ENCODE measurements around the gene C13orf46. TPM values are rescaled to one million over a fixed set of nuclear protein-coding genes. Genes with fewer than 3 reads are reported as not detected.
"Not testable (repeated sequence)": the region's sequence is repeated elsewhere in the genome, so short reads cannot be mapped to it uniquely, and the experiment has no call there.

Gene C13orf46
- polyA plus RNA-seq = 1 to 10 TPM in 1 of 3 donors, under 1 TPM in 1, not detected in 1; 0.07 to 1.1 TPM

DNA sequence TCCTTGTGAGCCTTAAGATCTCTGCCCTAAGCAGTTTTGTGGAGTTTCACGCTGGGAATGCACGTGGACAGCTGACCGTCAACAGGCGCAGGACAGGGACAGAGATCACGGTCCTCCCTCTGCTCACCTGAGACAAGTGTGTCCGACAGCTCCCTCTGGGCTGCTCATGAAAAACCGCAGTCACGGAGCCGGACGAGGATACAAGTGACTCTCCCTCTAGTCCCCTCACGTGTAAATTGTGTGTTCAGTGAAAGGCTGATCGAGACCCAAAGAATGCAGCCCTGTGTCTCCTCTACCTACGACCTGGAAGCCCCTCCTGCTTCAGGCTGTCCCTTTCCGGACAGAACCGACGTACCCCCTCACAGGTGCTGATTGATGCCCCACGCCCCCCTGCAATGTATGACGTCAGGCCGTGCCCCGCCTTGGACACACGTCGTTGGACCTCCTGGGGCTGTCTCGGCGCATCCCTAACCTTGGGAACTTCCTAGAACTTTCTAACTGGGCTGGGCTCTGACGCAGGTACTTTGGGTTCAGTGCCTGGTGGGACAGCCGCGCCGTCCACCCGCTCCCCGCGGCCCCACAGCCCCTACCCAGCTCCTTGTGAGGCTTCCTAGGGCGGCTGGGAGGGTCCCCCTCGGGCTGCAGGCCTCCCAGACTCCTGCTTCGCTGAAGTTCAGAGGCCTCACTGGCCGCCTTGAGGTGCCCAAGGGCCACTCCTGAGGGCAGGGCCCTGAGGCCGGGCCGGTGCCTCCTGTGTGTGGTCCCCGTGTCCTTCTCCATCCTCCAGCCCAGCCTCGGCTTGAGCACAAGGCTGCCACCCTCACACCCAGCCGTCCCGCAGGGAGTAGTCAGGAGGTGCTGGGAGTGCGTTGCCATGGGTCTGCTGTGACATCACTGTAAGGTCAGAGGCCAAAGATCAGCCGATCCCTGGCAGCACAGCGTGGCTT is at the start of gene C13orf46:
TSS of gene C13orf46 (minus strand) at position 859 of the 947 bp plus-strand sequence. CDS start at position 780, 79 bp downstream.
- Mint-ChIP-seq H3K36me3 (peaks cover 0 to 25% (median 5%) of the 10 kb centered on the region in 3 donors), H3K27ac (peak within 1 kb of the TSS in 2 of 6 donors; percentile 24 to 60)

DNA sequence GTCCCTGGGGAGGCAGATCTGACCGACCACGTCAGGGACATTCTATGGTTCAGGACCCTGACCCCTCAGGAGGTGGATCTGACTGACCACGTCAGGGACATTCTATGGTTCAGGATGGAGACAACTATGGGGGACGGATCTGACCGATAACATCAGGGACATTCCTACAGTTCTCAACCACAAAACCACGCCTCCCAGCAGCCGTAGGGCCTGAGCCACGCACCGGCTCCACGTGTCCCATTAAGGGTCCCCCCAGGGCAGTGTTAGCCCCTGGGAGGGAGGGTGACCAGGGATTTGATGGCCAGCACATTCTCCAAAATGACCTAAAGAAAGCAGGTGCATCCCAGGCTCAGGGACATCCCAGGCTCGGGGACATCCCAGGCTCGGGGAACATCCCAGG is 49.0 kb upstream of the C13orf46 start:
- Mint-ChIP-seq H3K4me3 (no peak overlapping the region), H3K27ac (peak overlapping the region; percentile 24 to 73 (median 40)), H3K4me1 (peaks cover 28 to 39% of the 10 kb centered on the region in 2 donors), H3K27me3 (ENCODE audit: low read depth in 3 of 3) (peaks cover 14 to 57% (median 52%) of the 10 kb centered on the region in 3 donors), H3K9me3 (peaks cover 0 to 2% (median 0%) of the 10 kb centered on the region in 6 donors), H3K36me3 (peaks cover 3 to 28% (median 4%) of the 10 kb centered on the region in 3 donors)
- DNase-seq = no peak

More for the DNA sequence above, at the start of gene C13orf46:
- Mint-ChIP-seq H3K27me3 (ENCODE audit: low read depth in 3 of 3) (peaks cover 31 to 63% (median 43%) of the 10 kb centered on the region in 3 donors), H3K4me3 (no peak within 1 kb of the TSS), H3K9me3 (peaks cover 0 to 2% (median 0%) of the 10 kb centered on the region in 6 donors), H3K4me1 (peaks cover 2 to 7% of the 10 kb centered on the region in 2 donors)
- no peak for DNase-seq

DNA sequence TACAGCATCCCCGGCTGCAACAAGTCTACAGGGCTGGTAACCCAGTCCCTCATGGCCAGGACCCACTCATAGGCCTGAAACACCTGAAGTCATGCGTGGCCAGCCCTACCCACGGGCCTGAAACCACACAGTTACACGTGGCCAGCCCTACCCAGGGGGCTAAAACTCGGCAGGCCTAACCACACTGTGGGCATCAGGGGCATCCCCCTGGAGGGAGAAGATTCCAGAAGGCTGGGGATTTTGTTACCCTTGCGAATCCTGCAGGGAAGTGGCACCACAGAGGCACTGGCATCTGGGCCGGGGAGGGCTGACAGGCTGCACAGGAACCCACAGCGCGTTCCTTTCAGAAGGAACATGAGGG is 48.4 kb upstream of the C13orf46 start:
- peaks cover 14 to 60% (median 49%) of the 10 kb centered on the region in 3 donors for H3K27me3 Mint-ChIP-seq (ENCODE audit: low read depth in 3 of 3)
- DNase-seq = no peak
- peaks cover 3 to 26% (median 4%) of the 10 kb centered on the region in 3 donors for H3K36me3 Mint-ChIP-seq
- H3K4me1 Mint-ChIP-seq = peaks cover 24 to 33% of the 10 kb centered on the region in 2 donors
- H3K4me3 Mint-ChIP-seq = no peak overlapping the region
- H3K9me3 Mint-ChIP-seq = peaks cover 0 to 2% (median 0%) of the 10 kb centered on the region in 6 donors
- H3K27ac Mint-ChIP-seq = peak overlapping the region in 4 of 6 donors; percentile 24 to 51 (median 42)

DNA sequence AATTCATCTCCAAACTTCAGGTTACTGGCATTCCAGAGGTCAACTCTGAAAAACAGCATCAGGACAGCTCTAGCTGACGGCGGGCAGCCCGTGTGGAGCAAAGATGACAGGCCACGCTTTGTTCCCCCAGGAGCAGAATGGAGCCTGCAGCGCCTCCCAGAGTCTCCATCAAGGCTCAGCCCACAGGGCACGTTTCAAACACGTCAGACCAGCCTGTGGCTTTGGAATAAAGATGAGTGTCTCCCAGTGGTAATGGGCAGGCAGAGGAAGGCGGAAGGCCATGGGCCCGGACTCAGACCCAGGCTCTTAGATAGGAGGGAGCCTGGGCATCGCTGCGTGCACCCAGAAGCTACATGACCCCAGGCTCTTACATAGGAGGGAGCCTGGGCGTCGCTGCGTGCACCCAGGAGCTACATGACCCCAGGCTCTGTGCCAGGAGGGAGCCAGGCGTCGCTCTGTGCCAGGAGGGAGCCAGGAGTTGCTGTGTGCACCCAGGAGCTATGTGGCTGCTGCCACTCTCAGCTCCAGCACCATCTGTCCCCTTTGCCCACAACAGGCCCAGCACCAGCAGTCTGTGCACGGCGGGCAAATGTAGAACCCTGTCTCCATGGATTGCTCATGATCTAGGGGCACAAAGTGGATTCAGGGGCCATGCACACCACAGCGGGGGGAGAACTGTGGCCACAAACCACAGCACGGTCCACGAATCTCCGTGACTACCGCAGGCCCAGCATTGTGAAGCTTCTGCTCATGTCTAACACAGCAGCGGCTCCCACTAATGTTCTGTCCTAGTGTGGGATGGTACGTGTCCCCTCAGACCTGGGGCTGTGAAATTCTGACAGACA is 47.8 kb upstream of the C13orf46 start:
- no peak overlapping the region for H3K4me3 Mint-ChIP-seq
- H3K27ac Mint-ChIP-seq = peak overlapping the region in 4 of 6 donors; percentile 24 to 51 (median 42)
- peaks cover 22 to 27% of the 10 kb centered on the region in 2 donors for H3K4me1 Mint-ChIP-seq
- peaks cover 0 to 3% (median 0%) of the 10 kb centered on the region in 6 donors for H3K9me3 Mint-ChIP-seq
- DNase-seq = no peak
- H3K27me3 Mint-ChIP-seq (ENCODE audit: low read depth in 3 of 3) = peaks cover 16 to 59% (median 48%) of the 10 kb centered on the region in 3 donors
- peaks cover under 1 to 25% (median 4%) of the 10 kb centered on the region in 3 donors for H3K36me3 Mint-ChIP-seq

DNA sequence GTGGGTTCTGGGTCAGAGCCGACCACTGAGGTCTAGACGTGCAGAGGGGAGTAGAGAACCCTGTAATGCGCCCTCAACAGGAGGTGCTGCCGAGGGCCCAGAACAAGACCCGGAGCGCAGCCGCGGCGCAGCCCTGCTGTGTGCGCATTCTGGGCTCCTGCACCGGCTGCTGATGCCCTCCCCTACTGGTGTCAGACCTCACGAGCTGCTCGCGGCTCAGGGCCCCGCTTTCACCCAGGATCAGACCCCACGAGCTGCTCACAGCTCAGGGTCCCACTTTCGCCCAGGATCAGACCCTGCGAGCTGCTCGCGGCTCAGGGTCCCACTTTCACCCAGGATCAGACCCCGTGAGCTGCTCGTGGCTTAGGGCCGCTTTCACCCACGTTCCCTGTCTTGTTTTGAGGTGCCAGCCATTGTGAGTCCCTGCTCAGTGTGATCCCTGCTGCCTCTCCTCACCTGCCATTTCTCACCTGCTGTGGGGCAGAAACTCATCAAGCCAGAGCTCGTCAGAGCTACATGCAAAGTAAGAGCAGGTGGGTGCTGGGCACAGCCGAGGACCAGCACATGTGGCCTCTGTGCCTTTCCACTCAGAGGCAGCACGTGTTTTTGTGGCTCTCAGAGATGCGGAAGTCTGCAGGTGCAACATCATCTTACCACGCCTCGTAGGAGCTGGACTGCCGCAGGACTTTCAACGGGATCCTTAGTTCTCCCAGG is 47.0 kb upstream of the C13orf46 start:
- Mint-ChIP-seq H3K27me3 (ENCODE audit: low read depth in 3 of 3) (peaks cover 17 to 62% (median 50%) of the 10 kb centered on the region in 3 donors), H3K36me3 (peaks cover 0 to 30% (median 5%) of the 10 kb centered on the region in 3 donors), H3K4me1 (peaks cover 18 to 20% of the 10 kb centered on the region in 2 donors), H3K9me3 (peaks cover 0 to 4% (median 0%) of the 10 kb centered on the region in 6 donors), H3K4me3 (no peak overlapping the region), H3K27ac (peak overlapping the region in 3 of 6 donors; percentile 24 to 65 (median 44))
- no peak for DNase-seq

DNA sequence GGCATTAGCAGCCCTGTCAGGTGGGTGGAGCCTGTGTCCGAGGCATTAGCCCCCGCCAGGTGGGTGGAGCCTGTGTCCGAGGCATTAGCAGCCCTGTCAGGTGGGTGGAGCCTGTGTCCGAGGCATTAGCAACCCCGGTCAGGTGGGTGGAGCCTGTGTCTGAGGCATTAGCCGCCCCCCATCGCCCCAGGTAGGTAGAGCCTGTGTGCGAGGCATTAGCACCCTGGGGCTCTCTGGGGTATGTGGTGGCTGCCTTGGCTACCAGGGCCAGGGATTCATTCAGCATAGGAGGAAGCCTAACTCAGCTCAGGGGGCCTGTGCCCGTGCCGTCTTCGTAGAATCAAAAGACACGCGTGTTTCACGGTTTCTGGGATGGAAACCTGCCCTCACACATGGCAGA is 46.3 kb upstream of the C13orf46 start:
- peaks cover 12% of the 10 kb centered on the region in 2 donors for H3K4me1 Mint-ChIP-seq
- H3K4me3 Mint-ChIP-seq, DNase-seq, H3K9me3 Mint-ChIP-seq: not testable (repeated sequence)
- peaks cover 20 to 56% (median 48%) of the 10 kb centered on the region in 3 donors for H3K27me3 Mint-ChIP-seq (ENCODE audit: low read depth in 3 of 3)
- H3K36me3 Mint-ChIP-seq = peaks cover 0 to 31% (median 5%) of the 10 kb centered on the region in 3 donors
- peak overlapping the region in 2 of 6 donors; percentile 24 to 65 for H3K27ac Mint-ChIP-seq

DNA sequence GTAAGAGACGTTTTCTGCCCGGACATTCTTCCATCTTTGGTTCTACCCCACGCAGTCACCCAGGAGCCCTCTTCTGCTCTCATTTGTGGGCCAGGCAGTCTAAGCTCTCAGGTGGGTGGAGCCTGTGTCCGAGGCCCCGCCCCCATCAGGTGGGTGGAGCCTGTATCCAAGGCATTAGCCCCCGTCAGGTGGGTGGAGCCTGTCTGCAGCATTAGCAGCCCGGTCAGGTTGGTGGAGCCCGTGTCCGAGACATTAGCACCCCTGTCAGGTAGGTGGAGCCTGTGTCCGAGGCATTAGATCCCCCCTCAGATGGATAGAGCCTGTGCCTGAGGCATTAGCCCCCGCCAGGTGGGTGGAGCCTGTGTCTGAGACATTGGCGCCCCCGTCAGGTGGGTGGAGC is 45.5 kb upstream of the C13orf46 start:
- Mint-ChIP-seq H3K9me3 (peaks cover 0 to 4% (median 0%) of the 10 kb centered on the region in 6 donors), H3K36me3 (peaks cover 0 to 31% (median 5%) of the 10 kb centered on the region in 3 donors), H3K4me1 (peaks cover 7 to 8% of the 10 kb centered on the region in 2 donors), H3K27ac (peak overlapping the region in 4 of 6 donors; percentile 40 to 67 (median 56)), H3K27me3 (ENCODE audit: low read depth in 3 of 3) (peaks cover 22 to 50% (median 42%) of the 10 kb centered on the region in 3 donors), H3K4me3 (no peak overlapping the region)
- DNase-seq = peak; percentile 34 to 38 (median 36)

DNA sequence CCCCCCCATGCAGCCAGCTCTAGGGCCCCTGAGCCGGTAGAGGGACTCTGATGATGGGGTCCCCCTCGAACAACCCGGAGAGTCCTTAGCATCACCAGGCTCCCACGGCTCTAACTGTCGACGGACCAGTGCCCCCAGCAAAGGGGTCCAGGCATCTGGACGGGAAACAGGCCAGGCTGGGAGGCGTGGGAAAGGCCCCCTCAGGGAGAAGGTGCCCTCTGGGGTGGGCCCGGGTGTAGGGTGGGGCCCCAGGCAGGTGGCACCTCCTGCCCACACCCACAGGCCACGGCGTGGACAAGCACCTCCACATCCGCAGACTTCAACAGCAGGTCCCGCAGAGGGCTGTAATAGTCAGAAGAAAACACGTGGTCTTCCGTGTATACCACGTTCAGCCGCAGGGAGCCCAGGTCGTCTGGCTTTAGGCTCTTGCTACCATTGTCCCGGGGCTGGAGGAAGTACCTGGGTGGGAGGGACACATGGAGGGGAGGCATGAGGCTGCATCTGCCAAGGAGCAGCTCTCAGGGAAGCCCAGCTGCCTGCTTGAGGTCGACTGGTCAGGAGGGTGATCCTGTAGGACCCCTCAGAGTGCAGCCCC is 44.7 kb upstream of the C13orf46 start:
- no peak for DNase-seq
- peaks cover 0 to 4% (median 0%) of the 10 kb centered on the region in 6 donors for H3K9me3 Mint-ChIP-seq
- H3K36me3 Mint-ChIP-seq = peaks cover 0 to 26% (median 5%) of the 10 kb centered on the region in 3 donors
- H3K27me3 Mint-ChIP-seq (ENCODE audit: low read depth in 3 of 3) = peaks cover 23 to 45% (median 39%) of the 10 kb centered on the region in 3 donors
- peaks cover 0 to 4% of the 10 kb centered on the region in 2 donors for H3K4me1 Mint-ChIP-seq
- no peak overlapping the region for H3K4me3 Mint-ChIP-seq
- H3K27ac Mint-ChIP-seq = no peak overlapping the region

DNA sequence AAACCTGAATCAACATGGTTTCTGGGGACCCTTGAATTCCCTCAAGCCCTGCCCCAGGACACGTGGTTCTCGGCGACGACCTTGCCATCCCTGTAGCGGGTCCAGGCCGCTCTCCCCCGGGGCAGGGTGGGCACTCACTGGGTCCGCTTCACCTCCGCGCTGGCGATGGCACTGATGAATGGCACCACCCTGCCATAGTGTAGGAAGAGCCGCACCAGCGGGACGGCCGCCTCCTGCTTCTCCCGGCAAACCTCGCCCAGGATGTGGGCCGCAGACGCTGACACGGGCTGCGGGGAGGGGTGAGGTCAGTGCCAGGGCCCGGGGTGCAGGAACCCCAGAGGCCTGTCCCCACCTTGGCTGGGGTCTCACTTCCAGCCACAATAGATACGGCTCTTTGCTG is 44.1 kb upstream of the C13orf46 start:
- peaks cover 23 to 43% (median 36%) of the 10 kb centered on the region in 3 donors for H3K27me3 Mint-ChIP-seq (ENCODE audit: low read depth in 3 of 3)
- H3K4me3 Mint-ChIP-seq = no peak overlapping the region
- H3K4me1 Mint-ChIP-seq = peaks cover 0 to 3% of the 10 kb centered on the region in 2 donors
- H3K27ac Mint-ChIP-seq = peak overlapping the region in 1 of 6 donors; percentile 60
- H3K9me3 Mint-ChIP-seq = peaks cover 0 to 4% (median 0%) of the 10 kb centered on the region in 6 donors
- DNase-seq = no peak
- H3K36me3 Mint-ChIP-seq = peaks cover 0 to 26% (median 5%) of the 10 kb centered on the region in 3 donors

DNA sequence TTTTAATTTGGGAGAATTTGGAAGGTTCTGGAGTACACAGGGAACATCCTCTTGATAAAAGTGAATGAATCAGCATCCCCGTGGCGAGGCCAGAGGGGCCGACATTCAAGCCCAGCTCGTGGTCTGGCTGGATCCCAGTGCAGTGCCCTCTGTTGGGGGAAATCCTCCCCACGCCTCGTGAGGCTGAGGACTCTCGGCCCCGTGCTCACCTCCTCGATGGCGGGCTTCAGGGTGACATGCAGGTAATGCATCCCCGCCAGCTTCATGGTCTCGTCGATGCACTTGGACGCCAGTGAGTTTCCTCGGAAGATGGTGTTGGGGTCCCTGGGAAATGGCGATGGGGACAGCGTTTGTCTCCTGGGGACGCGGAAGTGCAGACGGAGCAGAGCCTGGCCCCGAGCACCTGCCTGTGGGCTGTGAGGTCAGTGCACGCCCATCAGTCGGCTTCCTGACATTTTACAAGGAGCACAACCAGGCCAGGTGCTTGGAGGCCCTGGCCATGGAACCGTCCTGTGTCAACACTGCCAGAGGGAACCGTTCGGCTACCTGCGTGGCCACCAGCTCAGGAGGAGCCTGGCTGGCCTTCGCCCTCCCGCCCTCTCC is 43.3 kb upstream of the C13orf46 start:
- Mint-ChIP-seq H3K27me3 (ENCODE audit: low read depth in 3 of 3) (peaks cover 23 to 36% (median 31%) of the 10 kb centered on the region in 3 donors), H3K36me3 (peaks cover 0 to 26% (median 5%) of the 10 kb centered on the region in 3 donors), H3K9me3 (peaks cover 0 to 4% (median 0%) of the 10 kb centered on the region in 6 donors), H3K4me3 (peak overlapping the region in 1 of 5 donors; percentile 46), H3K27ac (peak overlapping the region in 2 of 6 donors; percentile 51 to 61), H3K4me1 (no peaks in the 10 kb centered on the region)
- no peak for DNase-seq

DNA sequence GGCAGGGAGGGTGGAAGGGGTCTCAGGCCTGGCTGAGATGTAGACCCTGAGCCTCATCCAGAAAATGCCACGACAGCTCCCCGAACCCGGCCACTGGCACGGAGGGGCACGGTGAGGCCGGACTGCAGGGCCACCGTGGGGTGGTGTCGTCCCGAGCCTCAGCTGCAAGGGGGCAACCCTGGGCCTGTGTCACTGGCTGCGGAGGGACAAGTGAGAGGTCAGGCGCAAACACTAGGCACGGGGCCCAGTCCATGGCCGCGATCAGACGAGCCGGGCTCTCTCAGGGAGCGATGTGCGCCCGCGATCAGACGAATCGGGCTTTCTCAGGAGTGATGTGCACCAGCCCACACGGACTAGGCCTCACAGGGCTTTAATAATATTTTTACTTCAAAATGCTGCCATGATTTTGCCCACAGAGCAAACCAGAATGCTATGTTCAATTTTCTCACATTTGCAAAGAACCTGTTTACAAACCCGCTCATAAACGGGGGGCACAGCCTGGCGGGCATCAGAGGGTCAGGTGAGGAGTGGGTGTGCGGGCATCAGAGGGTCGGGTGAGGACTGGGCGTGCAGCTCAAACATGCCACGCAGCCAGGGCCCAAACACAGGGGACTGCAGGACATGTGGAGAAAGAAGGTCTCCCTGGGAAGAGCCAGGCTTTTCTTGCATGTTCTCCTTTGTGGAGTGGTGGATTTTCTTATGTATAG is 42.6 kb upstream of the C13orf46 start:
- Mint-ChIP-seq H3K27ac (peak overlapping the region in 5 of 6 donors; percentile 20 to 77 (median 51)), H3K4me1 (no peaks in the 10 kb centered on the region), H3K9me3 (peaks cover 0 to 4% (median 0%) of the 10 kb centered on the region in 6 donors), H3K36me3 (peaks cover 0 to 25% (median 5%) of the 10 kb centered on the region in 3 donors), H3K27me3 (ENCODE audit: low read depth in 3 of 3) (peaks cover 23 to 31% (median 30%) of the 10 kb centered on the region in 3 donors), H3K4me3 (peak overlapping the region in 2 of 5 donors; percentile 46 to 53)
- no peak for DNase-seq

Measured in immature natural killer cell (primary cell).